HG03159 (cell line): ENCODE measurements around the gene A2ML1.
"Not testable (repeated sequence)": the region's sequence is repeated elsewhere in the genome, so short reads cannot be mapped to it uniquely, and the experiment has no call there.

Experiments
- ATAC-seq: cut with Tn5 transposase; IDR thresholded peaks from one replicate; pipeline ENCODE4 v1.9.1; 2021; ENCODE audit warnings: mild to moderate bottlenecking, moderate library complexity; ENCODE audit not compliant: unreplicated experiment

A2ML1 gene

DNA sequence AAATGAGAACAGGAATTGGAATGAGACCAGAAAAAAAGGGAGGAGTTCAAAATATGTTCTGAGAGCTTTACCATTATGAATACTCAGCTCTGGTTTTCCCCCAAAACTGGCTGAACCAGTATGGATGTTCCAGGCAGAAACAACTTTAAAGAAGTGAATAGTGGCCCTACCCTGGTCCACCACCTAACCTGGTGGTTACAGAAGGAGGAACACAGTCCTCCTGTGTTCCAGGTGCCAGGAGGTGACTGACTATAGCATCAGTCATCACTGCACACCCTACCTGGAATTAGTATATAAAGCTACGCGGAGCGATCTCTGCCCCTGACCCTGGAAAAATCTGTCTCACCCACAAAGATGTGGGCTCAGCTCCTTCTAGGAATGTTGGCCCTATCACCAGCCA is at the start of gene A2ML1:
A2ML1 (plus strand) TSS at position 324 of the 400 bp plus-strand sequence; CDS start at position 355, 31 bp downstream.
- ATAC-seq: no peak

GRCh38 chr12:8773461-8773860 is 49.0 kb upstream of the A2ML1 start:
- ATAC-seq: no peak

GRCh38 chr12:8779281-8779680 is 43.1 kb upstream of the A2ML1 start:
- ATAC-seq: no peak

DNA sequence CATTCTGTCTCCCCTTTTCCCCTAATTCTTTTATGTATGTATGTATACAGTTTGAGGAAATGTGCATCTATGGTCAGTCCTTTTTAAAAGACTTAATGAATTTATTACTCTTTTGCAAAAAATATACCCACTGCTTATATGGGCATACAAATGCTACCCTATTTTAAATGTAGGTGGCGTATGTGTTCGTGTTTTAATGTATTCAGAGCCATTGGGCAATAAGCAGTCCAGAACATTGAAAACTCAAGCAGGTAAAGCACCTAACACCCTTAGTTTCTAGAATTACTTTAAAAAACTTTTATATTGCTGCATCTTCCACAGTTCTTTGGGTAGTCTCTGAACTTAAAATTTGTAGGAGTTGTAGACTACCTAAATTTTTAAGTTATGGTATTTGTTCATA is 42.6 kb upstream of the A2ML1 start:
- no peak for ATAC-seq

DNA sequence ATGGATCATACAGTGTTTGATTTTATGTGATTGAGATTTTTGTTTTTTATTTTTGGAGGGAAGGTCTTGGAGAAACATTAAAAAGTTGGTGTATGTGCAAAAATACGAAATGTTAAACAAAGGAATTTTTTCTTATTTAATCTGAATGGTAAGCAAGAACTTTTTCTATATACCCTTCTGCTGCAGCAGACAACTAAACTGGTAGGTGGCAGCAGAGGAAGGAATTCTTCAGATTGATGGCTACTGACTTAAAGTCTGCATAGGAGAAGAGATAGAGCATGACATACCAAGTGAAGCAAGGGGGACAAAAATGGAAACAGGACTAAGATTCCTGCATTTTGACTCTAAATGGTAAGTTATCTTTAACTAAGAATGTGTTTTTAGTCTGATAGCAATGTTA is 42.0 kb upstream of the A2ML1 start:
- ATAC-seq: no peak

DNA sequence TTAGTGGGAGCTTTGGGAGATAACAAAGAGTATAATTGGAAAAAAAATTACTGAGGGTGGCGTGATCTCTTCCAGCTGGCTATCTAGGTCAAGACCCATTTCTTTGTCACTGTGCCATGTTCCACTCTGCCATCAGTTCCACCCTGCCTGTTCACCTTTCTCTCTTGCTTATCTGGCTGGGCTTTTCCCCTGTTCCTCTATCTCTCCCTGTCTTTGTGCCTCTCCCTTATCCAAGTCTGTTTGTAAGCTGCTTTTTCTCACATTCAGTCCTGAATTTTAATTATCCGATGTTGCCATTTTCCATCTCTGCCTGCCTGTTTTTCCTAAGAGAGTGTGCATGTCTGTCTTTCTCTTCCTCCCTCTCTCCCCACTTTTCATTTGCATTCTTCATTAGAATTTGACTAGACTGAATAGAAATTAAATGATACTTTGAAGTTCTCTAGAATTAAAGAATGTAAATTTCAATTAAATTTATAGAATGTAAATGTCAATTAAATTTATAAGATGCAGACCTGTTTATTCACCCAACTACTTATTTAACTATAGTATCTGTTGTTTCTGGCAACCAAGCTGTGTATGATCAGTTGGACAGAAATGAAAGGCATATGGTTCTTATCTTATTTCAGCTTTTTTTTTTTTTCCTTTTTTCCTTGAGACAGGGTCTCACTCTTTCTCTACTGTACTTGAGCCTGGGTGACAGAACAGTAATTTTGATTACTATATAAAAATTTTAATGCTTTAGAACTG is 40.9 kb upstream of the A2ML1 start:
- ATAC-seq: no peak

GRCh38 chr12:8784290-8784888 is 38.0 kb upstream of the A2ML1 start:
- ATAC-seq: no peak

- ATAC-seq: no peak
Measured at GRCh38 chr12:8785499-8785898, 36.9 kb upstream of the A2ML1 start.

DNA sequence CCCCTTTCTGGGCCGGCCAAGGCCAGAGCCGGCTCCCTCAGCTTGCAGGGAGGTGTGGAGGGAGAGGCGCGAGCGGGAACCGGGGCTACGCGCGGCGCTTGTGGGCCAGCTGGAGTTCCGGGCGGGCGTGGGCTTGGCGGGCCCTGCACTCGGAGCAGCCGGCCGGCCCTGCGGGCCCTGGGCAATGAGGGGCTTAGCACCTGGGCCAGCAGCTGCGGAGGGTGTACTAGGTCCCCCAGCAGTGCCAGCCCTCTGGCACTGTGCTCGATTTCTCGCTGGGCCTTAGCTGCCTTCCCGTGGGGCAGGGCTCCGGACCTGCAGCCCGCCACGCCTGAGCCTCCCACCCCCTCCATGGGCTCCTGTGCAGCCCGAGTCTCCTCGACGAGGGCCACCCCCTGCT is 35.2 kb upstream of the A2ML1 start:
- not testable (repeated sequence) for ATAC-seq

DNA sequence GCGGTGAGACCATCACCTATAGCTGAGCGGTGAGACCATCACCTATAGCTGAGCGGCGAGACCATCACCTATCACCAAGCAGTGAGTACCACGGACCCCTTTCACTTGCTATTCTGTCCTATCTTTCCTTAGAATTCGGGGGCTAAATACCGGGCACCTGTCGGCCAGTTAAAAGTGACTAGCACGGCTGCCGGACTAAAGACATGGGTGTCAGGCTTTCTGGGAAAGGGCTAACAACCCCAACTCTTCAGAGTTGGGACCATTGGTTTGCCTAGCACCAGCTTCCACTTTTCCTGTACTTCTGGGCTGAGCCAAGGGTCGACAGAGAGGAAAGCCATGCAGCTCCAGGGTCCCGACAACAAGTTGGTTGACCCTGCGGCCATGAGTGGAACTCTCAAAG is 33.7 kb upstream of the A2ML1 start:
- ATAC-seq: not testable (repeated sequence)

GRCh38 chr12:8789341-8790013 is 32.9 kb upstream of the A2ML1 start:
- not testable (repeated sequence) for ATAC-seq

- not testable (repeated sequence) for ATAC-seq
Measured at GRCh38 chr12:8793226-8793625, 29.2 kb upstream of the A2ML1 start.

- ATAC-seq: not testable (repeated sequence)
Measured at GRCh38 chr12:8794611-8795010, 27.8 kb upstream of the A2ML1 start.

- ATAC-seq: no peak
Measured at GRCh38 chr12:8796831-8797626, 25.4 kb upstream of the A2ML1 start.

- not testable (repeated sequence) for ATAC-seq
Measured at GRCh38 chr12:8801213-8801612, 21.2 kb upstream of the A2ML1 start.

- not testable (repeated sequence) for ATAC-seq
Measured at GRCh38 chr12:8804833-8805232, 17.6 kb upstream of the A2ML1 start.

GRCh38 chr12:8805487-8805886 is 16.9 kb upstream of the A2ML1 start:
- not testable (repeated sequence) for ATAC-seq

DNA sequence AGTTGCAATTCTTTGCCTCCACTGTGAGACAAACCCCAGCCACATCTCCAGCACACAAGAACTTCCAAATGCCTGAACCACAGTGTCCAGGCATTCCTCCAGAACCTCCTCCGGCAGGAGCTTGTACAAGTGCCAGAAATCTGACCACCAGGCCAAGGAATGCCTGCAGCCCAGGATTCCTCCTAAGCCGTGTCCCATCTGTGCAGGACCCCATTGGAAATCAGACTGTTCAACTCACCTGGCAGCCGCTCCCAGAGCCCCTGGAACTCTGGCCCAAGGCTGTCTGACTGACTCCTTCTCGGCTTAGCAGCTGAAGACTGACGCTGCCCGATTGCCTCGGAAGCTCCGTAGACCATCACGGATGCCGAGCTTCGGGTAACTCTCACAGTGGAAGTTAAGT is 15.3 kb upstream of the A2ML1 start:
- not testable (repeated sequence) for ATAC-seq

DNA sequence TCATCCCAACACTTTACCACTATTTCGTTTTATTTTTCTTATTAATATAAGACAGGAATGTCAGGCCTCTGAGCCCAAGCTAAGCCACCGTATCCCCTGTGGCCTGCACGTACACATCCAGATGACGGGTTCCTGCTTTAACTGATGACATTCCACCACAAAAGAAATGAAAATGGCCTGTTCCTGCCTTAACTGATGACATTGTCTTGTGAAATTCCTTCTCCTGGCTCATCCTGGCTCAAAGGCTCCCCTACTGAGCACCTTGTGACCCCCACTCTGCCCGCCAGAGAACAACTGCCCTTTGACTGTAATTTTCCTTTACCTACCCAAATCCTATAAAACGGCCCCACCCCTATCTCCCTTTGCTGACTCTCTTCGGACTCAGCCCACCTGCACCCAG is 12.3 kb upstream of the A2ML1 start:
- not testable (repeated sequence) for ATAC-seq

DNA sequence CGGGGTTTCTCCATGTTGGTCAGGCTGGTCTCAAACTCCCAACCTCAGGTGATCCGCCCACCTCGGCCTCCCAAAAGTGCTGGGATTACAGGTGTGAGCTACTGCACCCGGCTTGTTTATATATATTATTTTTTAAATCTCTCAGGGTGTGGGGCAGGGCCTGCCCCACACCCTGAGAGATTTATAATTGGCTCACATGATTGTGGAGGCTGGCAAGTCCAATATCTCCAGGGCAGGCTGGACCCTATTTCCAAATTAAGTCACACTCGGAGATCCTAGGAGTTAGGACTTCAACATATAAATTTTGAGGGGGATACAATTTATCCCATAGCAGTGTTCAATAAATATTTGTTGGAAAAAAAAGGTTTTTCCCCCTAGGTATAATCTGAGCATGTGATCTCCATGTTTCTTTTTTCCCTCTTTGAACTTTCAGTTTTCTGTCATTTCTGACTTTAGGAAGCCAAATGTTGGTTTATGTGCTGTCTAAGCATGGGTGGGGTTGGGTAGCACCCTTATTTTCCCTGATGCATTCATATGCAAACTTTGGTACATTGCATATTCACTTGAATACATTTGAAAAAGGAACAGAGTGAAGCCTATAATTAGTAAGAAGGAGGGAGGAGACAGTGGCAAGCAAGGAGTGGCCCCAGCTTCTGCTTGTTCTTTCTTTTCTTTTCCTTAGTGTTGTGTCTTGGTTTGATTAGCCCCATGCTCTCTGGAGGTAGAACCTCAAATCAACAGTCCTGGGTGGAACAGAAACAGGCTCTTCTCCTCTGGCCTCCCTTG is 8.7 kb upstream of the A2ML1 start:
- no peak for ATAC-seq
